Adrenal gland (tissue), 5 donors: Measurements from ENCODE around the gene ITGB3.

Source experiments
- POLR2A ChIP-seq, 2 donors: fragments of 450-650 bp; IDR thresholded peaks; one replicate each; pipeline ENCODE4 v1.6.1; 2017; ENCODE audit warnings: antibody characterized with exemption in 2 of 2, mild to moderate bottlenecking in 2 of 2, moderate library complexity in 1 of 2
- TF ChIP-seq, protein P1 (sequence below), 6 experiments: fragments of 450-650 bp in 4 of 6; fragments of 200-600 bp in 2 of 6; sonication (generic) in 1 of 6; IDR thresholded peaks; 1 replicate in 5 of 6; 2 replicates in 1 of 6; pipeline versions ENCODE4 v1.5.1 to v1.8.0; 2016 to 2021; ENCODE audit warnings: antibody characterized with exemption in 6 of 6, mild to moderate bottlenecking in 2 of 6, moderate library complexity in 1 of 6
- donor health status: DM: no; HTN: no; CAD: no.

- TF ChIP-seq POLR2A (IDR thresholded peaks at IDR 0.05): no peak
- TF ChIP-seq, protein P1, sequence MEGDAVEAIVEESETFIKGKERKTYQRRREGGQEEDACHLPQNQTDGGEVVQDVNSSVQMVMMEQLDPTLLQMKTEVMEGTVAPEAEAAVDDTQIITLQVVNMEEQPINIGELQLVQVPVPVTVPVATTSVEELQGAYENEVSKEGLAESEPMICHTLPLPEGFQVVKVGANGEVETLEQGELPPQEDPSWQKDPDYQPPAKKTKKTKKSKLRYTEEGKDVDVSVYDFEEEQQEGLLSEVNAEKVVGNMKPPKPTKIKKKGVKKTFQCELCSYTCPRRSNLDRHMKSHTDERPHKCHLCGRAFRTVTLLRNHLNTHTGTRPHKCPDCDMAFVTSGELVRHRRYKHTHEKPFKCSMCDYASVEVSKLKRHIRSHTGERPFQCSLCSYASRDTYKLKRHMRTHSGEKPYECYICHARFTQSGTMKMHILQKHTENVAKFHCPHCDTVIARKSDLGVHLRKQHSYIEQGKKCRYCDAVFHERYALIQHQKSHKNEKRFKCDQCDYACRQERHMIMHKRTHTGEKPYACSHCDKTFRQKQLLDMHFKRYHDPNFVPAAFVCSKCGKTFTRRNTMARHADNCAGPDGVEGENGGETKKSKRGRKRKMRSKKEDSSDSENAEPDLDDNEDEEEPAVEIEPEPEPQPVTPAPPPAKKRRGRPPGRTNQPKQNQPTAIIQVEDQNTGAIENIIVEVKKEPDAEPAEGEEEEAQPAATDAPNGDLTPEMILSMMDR (IDR thresholded peaks at IDR 0.05): no peak
These were observed 7.5 kb upstream of the ITGB3 start for GRCh38 chr17:47246120-47246519.
